Pancreas (tissue), 10 donors: Measurements from ENCODE around the gene LRP1B. TPM values are rescaled to one million over a fixed set of nuclear protein-coding genes. Genes with fewer than 3 reads are reported as not detected.

ENCODE experiments used
- ATAC-seq, 4 donors: fragments of 200-7000 bp; cut with Tn5 transposase; one replicate each; pipeline versions ENCODE4 v1.8.0 to v1.9.1; 2020; ENCODE audit warnings: mild to moderate bottlenecking in 4 of 4, moderate library complexity in 4 of 4
- DNase-seq, 6 donors: peaks; one replicate each; pipeline ENCODE4 v3.0.0-alpha.2; 2020
- FAIRE-seq: peaks from 2 replicates; lab custom pipeline; 2012; peaks lifted over from hg19 to GRCh38; lab: Jason Lieb, UNC
- H3K27ac ChIP-seq, 4 donors: fragments of 200-600 bp; sonication (generic); 1 replicate in 3 of 4; 2 replicates in 1 of 4; pipeline versions ENCODE4 v1.5.0 to v1.8.0; 2020
- H3K27me3 ChIP-seq, 4 donors: fragments of 200-600 bp; one replicate each; pipeline ENCODE4 v1.8.0; 2021
- H3K36me3 ChIP-seq, 3 donors: fragments of 200-600 bp; sonication (generic) in 1 of 3; one replicate each; pipeline versions ENCODE4 v1.5.0 to v1.8.0; 2020 to 2021
- H3K4me1 ChIP-seq, 3 donors: fragments of 200-600 bp; one replicate each; pipeline ENCODE4 v1.8.0; 2021
- H3K4me3 ChIP-seq, 4 donors: fragments of 200-600 bp; sonication (generic) in 2 of 4; one replicate each; pipeline versions ENCODE4 v1.5.0 to v1.8.0; 2020 to 2021
- H3K9me3 ChIP-seq, 4 donors: fragments of 200-600 bp; one replicate each; pipeline ENCODE4 v1.8.0; 2021
- WGBS, 2 donors: extraction: QIAGEN DNeasy Blood & Tissue Kit; methylation state at CpG; one replicate each; pipeline ENCODE4 v1.1.7; 2013; 5-methylcytosine and 5-hydroxymethylcytosine counted together
- intact Hi-C, 3 donors: fragments of 100-400 bp; cut with DNase I; formaldehyde crosslinking; loops; one replicate each; pipeline versions ENCODE4 v1.11.1 to v1.14.2; 2022
- polyA plus RNA-seq, 2 donors: library from polyadenylated mRNA; stranded (reverse); fragments of 200-250 nt; gene quantifications; one replicate each; pipeline ENCODE4 v1.2.3, GENCODE V29; 2013
- total RNA-seq, 6 donors: library from RNA; stranded (reverse); fragmentation: NEBNext Ultra II Directional in 4 of 6; extraction: Animal tissue kit (Norgen Biotek cat#: 25700) in 4 of 6; gene quantifications; one replicate each; pipeline versions ENCODE4 v1.2.1 to v1.2.4, GENCODE V29; 2021 to 2023
- TF ChIP-seq, protein P1 (sequence below), 4 donors: fragments of 200-600 bp; sonication (generic) in 3 of 4; IDR thresholded peaks; one replicate each; pipeline versions ENCODE4 v1.5.0 to v1.8.0; 2021; ENCODE audit warnings: antibody characterized with exemption in 4 of 4
- donor health status: healthy with polysubstance abuse.
- donor health status: DM: no; HTN: no; CAD: no; lungs with moderate emphysema.
- donor health status: DM: no; HTN: no; CAD: no.
- donor health status: control.
- donor health status: control.
- donor health status: Bipolar disorder and iron deficiency.
- donor health status: DM: yes; HTN: yes; CAD: no.
- donor health status: DM: no; HTN: no; CAD: no.
- donor health status: DM: no; HTN: no; CAD: no.
- donor health status: DM: yes; HTN: yes; CAD: no.

The LRP1B gene
- total and polyA plus RNA-seq, 8 donors = 0.06 to 0.55 (median 0.25) TPM

- Histone ChIP-seq H3K36me3 (no peaks in the 10 kb centered on the region), H3K4me3 (no peak overlapping the region), H3K9me3 (no peaks in the 10 kb centered on the region), H3K27ac (no peak overlapping the region), H3K27me3 (no peaks in the 10 kb centered on the region), H3K4me1 (no peaks in the 10 kb centered on the region)
- peak in 3 of 6 donors; percentile 17 to 50 (median 47) for DNase-seq
- intact Hi-C loops = no loop called here
- TF ChIP-seq, protein P1, sequence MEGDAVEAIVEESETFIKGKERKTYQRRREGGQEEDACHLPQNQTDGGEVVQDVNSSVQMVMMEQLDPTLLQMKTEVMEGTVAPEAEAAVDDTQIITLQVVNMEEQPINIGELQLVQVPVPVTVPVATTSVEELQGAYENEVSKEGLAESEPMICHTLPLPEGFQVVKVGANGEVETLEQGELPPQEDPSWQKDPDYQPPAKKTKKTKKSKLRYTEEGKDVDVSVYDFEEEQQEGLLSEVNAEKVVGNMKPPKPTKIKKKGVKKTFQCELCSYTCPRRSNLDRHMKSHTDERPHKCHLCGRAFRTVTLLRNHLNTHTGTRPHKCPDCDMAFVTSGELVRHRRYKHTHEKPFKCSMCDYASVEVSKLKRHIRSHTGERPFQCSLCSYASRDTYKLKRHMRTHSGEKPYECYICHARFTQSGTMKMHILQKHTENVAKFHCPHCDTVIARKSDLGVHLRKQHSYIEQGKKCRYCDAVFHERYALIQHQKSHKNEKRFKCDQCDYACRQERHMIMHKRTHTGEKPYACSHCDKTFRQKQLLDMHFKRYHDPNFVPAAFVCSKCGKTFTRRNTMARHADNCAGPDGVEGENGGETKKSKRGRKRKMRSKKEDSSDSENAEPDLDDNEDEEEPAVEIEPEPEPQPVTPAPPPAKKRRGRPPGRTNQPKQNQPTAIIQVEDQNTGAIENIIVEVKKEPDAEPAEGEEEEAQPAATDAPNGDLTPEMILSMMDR (IDR thresholded peaks at IDR 0.05) = no peak
- no peak for FAIRE-seq
- WGBS, 2 donors = 86 to 92% methylated on average over 18 of the region's 18 CpGs
- ATAC-seq = no peak
Observed at GRCh38 chr2:140683658-140684057, 1447.2 kb downstream of the LRP1B start.

GRCh38 chr2:140680862-140681261 lies 1450.0 kb downstream of the LRP1B start:
- ATAC-seq (no peak), DNase-seq (no peak), FAIRE-seq (no peak)
- Histone ChIP-seq H3K4me1 (no peaks in the 10 kb centered on the region), H3K27me3 (no peaks in the 10 kb centered on the region), H3K36me3 (no peaks in the 10 kb centered on the region), H3K4me3 (no peak overlapping the region), H3K9me3 (no peaks in the 10 kb centered on the region), H3K27ac (no peak overlapping the region)
- WGBS, 2 donors = 79 to 93% methylated on average over 1 of the region's 1 CpG
- intact Hi-C loops = no loop called here
- TF ChIP-seq, protein P1 (IDR thresholded peaks at IDR 0.05) = no peak

DNA sequence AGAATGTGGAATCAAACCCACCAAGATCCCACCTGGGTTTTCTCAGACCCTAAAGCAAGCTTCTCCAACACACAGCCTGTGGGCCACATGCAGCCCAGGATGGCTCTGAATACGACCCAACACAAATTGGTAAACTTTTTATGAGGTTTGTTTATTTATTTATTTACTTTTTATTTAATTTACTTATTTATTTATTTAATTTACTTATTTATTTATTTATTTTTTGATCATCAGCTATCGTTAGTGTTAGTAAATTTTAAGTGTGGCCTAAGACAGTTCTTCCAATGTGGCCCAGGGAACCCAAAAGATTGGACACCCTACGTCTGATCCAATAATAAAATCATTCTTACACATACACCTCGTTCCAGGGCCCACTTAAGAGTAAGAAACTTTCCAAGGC lies 1451.1 kb downstream of the LRP1B start:
- Histone ChIP-seq H3K9me3 (no peaks in the 10 kb centered on the region), H3K4me3 (no peak overlapping the region), H3K36me3 (no peaks in the 10 kb centered on the region), H3K27ac (no peak overlapping the region), H3K4me1 (no peaks in the 10 kb centered on the region), H3K27me3 (no peaks in the 10 kb centered on the region)
- 73 to 81% methylated on average over 4 of the region's 4 CpGs for WGBS, 2 donors
- ATAC-seq (no peak), DNase-seq (no peak), FAIRE-seq (no peak)
- TF ChIP-seq, protein P1 (IDR thresholded peaks at IDR 0.05) = no peak
- intact Hi-C loops = no loop called here

DNA sequence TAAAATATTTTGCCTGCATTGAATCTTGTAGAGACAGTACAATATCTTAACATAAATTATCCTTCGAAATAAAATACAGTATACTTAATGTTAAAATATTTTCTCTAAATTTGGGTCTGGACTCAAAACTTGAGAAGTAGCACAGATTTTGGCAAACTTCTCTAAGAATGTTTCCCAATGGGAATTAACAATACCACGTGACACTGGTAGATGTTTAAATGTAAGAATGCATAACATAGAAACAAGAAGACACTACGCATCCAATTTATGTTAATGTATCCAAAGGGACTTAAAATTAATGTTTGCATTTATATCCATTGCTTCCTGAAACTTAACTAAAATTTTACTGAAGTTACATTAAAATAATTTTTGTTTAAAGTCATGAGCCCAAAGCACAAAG lies 1460.9 kb downstream of the LRP1B start:
- no peaks in the 10 kb centered on the region for H3K27me3 ChIP-seq
- H3K27ac ChIP-seq = no peak overlapping the region
- 78 to 87% methylated on average over 3 of the region's 3 CpGs for WGBS, 2 donors
- H3K36me3 ChIP-seq = no peaks in the 10 kb centered on the region
- DNase-seq (no peak), ATAC-seq (no peak), FAIRE-seq (no peak)
- no peak overlapping the region for H3K4me3 ChIP-seq
- H3K4me1 ChIP-seq = no peaks in the 10 kb centered on the region
- no peaks in the 10 kb centered on the region for H3K9me3 ChIP-seq
- TF ChIP-seq, protein P1 (IDR thresholded peaks at IDR 0.05) = no peak
- intact Hi-C loops = no loop called here

- DNase-seq (no peak), FAIRE-seq (no peak), ATAC-seq (peak in 1 of 4 donors; percentile 55)
- intact Hi-C loops = no loop called here
- no peaks in the 10 kb centered on the region for H3K27me3 ChIP-seq
- H3K4me1 ChIP-seq = no peaks in the 10 kb centered on the region
- no peaks in the 10 kb centered on the region for H3K36me3 ChIP-seq
- no peak overlapping the region for H3K4me3 ChIP-seq
- no peaks in the 10 kb centered on the region for H3K9me3 ChIP-seq
- TF ChIP-seq, protein P1 (IDR thresholded peaks at IDR 0.05) = no peak
- H3K27ac ChIP-seq = no peak overlapping the region
- WGBS, 2 donors = 50 to 55% methylated on average over 2 of the region's 2 CpGs
Observed at GRCh38 chr2:140667203-140667602, 1463.6 kb downstream of the LRP1B start.
